Motor neuron (in vitro differentiated cells): ENCODE measurements around the gene BAZ1A. TPM values are rescaled to one million over a fixed set of nuclear protein-coding genes. Genes with fewer than 3 reads are reported as not detected.
"Not testable (repeated sequence)": the region's sequence is repeated elsewhere in the genome, so short reads cannot be mapped to it uniquely, and the experiment has no call there.

ENCODE experiments used
- ATAC-seq, 8 experiments: fragments of 200-7000 bp; cut with Tn5 transposase; replicated peaks in 6 of 8; 2 replicates each; pipeline ENCODE4 v1.8.0; 2021; ENCODE audit warnings: mild to moderate bottlenecking in 8 of 8, moderate library complexity in 8 of 8
- H3K27ac ChIP-seq, 2 donors: fragments of 250-450 bp; sonication (Bioruptor Pico); 2 replicates each; pipeline ENCODE4 v1.9.0; 2021; ENCODE audit warnings: antibody characterized with exemption in 2 of 2, mild to moderate bottlenecking in 2 of 2, moderate library complexity in 1 of 2
- H3K4me1 ChIP-seq, 2 donors: fragments of 250-450 bp; sonication (Bioruptor Pico); replicated peaks in 1 of 2; 2 replicates each; pipeline ENCODE4 v1.6.1; 2021; ENCODE audit warnings: antibody characterized with exemption in 2 of 2, mild to moderate bottlenecking in 2 of 2, moderate library complexity in 1 of 2
- H3K4me3 ChIP-seq, 5 donors: fragments of 250-450 bp; sonication (Bioruptor Pico); 2 replicates each; pipeline ENCODE4 v1.9.0; 2021; ENCODE audit warnings: antibody characterized with exemption in 5 of 5, mild to moderate bottlenecking in 5 of 5, moderate library complexity in 4 of 5
- WGBS, 10 experiments: fragments of 450-650 bp; shearing (Covaris generic); methylation state at CpG; one replicate each; pipeline ENCODE4 v1.0.0; 2022; 5-methylcytosine and 5-hydroxymethylcytosine counted together
- in situ Hi-C, 9 experiments: fragments of 400-800 bp; cut with MboI; loops; one replicate each; pipeline ENCODE4 v1.15.0; 2021; ENCODE audit warnings: low sequenced_read_pairs in 9 of 9, low pct_unique_long_range_greater_than_20kb in 2 of 9; ENCODE audit not compliant: unreplicated experiment in 9 of 9
- total RNA-seq, 8 experiments: library from RNA; unstranded; fragments of 300-600 nt; gene quantifications; 2 replicates each; pipeline versions ENCODE4 v1.2.3 to v1.2.4, GENCODE V29; 2022

The BAZ1A gene
- total RNA-seq, 8 experiments from 2014 or later = 11.7 to 76.6 (median 26.5) TPM

DNA sequence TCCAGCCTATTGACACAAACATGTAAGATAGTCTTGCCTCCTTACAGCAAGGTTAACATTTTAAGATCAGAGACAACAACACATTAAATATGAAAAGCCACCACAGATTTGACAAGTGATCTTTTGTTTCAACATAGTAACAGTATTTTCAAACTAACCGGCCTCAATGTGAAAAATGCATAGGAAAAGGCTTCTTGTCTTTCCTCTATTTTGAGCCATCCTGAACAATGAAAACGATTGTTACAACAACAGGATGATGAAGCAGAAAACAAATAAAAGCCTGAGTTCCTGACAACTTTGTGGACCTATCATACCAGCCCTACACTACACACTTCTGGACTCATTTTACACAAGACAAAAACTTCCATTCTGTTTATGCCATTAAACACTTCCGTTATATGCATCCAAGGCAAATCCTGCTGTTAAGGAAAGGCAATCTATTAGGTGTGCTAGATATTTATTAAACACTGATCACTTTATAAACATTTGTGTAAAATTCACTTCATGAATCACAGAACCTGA lies 37.3 kb downstream of the BAZ1A start:
- in situ Hi-C loops = no loop called here
- no peak for ATAC-seq
- 40 to 100% (median 64%) methylated on average over 1 to 3 of the region's 3 CpGs; no CpG with 5 or more reads in 2 of the 10 experiments for WGBS, 10 experiments
- no peak overlapping the region for H3K4me3 ChIP-seq
- peaks cover 0 to 6% of the 10 kb centered on the region in 2 donors for H3K4me1 ChIP-seq
- no peak overlapping the region for H3K27ac ChIP-seq

DNA sequence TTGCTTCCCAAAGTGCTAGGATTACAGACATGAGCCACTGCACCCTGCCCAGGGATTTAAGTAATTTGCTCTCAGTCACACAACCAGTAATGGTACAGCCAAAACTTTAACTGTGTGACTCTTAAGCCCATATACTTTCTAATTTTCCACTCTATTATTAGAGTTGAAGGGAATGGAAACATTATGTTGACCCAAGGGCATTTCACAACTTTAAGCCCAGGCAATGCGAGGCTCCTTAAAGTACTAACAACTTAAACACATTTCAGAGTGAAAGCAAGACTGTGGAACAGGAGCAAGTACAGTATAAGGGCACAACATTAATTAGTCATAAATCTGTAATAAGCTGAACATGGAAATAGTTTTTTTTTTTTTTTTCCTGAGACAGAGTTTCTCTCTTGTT lies 39.8 kb downstream of the BAZ1A start:
- 100% methylated on average over 1 of the region's 1 CpG; no CpG with 5 or more reads in 6 of the 10 experiments for WGBS, 10 experiments
- in situ Hi-C loops = no loop called here
- H3K27ac ChIP-seq = no peak overlapping the region
- H3K4me3 ChIP-seq = no peak overlapping the region
- peaks cover 0 to 6% of the 10 kb centered on the region in 2 donors for H3K4me1 ChIP-seq
- ATAC-seq = no peak

DNA sequence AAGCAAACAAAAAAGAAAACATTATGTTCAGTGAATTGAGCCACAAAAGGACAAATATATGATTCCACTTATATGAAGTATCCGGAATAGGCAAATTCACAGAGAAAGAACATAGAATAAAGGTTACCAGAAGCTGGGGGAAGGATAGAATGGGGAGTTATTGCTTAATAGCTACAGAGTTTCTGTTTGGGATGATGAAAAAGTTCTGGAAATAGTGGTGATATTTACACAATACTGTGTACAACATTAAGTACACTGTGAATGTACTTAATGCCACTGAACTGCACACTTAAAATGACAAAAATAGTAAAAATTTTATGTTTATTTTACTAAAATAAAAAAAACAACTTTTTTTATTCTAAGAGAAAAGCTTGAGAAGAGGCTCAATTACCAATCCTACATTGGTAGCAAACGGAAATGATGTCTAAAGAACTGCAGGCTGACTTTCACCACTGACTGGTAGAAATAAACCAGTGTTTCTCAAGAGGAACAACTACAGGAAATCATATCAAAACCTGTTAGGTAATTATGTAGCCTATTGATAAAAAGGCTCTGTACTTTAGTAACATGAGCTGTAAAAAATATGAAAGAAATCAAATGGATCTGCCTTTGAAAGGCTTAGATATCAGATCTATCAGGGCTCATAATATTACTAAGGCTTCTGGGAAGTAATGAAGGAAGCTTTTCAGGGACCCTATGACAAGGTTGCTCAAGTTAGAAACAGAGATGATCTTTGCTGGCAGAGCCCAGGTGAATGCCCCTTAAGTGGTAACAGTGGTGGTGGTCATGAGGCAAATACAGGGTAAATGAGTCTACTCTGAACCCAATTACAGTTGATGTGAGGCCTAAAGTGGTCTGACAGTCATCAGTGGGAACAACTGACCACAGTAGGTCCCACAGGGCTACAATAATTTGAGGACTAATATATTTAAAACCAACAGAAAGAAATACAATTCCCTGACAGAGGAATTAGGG lies 41.3 kb downstream of the BAZ1A start:
- in situ Hi-C loops = no loop called here
- Histone ChIP-seq H3K4me3 (no peak overlapping the region), H3K27ac (no peak overlapping the region), H3K4me1 (peaks cover 0 to 6% of the 10 kb centered on the region in 2 donors)
- 75 to 100% (median 90%) methylated on average over 1 to 2 of the region's 2 CpGs; no CpG with 5 or more reads in 1 of the 10 experiments for WGBS, 10 experiments
- ATAC-seq = no peak

DNA sequence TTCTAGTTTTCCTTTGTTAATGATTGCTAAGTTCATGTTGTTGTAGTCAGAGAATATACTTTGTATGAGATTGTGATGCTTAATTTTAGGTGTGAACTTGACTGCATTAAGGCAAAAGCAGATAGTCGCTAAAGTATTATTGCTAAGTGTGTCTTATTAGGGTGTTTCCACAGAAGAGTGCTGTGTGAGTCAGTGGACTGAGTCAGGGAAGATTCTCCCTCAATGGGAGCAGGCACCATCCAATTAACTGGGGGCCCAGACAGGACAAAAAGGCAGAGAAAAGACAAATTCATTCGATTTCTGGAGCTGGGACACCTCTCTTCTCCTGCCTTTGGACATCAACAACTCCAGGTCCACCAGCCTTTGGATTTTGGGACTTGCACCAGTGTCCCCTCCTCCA lies 48.5 kb downstream of the BAZ1A start:
- WGBS, 10 experiments = 33 to 100% (median 100%) methylated on average over 1 to 2 of the region's 2 CpGs; no CpG with 5 or more reads in 1 of the 10 experiments
- ATAC-seq = peak in 2 of 8 experiments; percentile 76 to 78
- Histone ChIP-seq H3K4me1 (no peaks in the 10 kb centered on the region), H3K4me3 (no peak overlapping the region), H3K27ac (no peak overlapping the region)
- in situ Hi-C loops = no loop called here

DNA sequence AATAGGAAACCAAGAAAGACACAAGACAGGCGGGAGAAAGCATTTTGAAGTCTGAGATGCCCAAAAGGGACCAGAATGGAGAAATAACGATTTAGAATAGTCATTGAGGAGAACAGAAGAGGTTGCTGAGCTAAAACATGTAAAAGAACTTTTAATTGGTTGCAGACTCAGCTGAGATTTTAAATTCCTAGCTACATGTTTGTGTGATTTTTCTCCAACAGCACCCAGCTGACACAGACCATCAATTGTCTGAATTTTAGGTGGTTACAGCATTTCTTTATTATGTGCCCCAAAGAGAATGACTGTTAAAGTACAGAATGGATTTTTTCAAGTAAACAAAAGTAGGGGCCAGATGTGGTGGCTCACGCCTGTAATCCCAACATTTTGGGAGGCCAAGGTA lies 50.3 kb downstream of the BAZ1A start:
- in situ Hi-C loops = no loop called here
- H3K4me3 ChIP-seq = no peak overlapping the region
- ATAC-seq = no peak
- no peaks in the 10 kb centered on the region for H3K4me1 ChIP-seq
- no peak overlapping the region for H3K27ac ChIP-seq
- 47 to 100% (median 82%) methylated on average over 2 to 3 of the region's 3 CpGs; no CpG with 5 or more reads in 2 of the 10 experiments for WGBS, 10 experiments

DNA sequence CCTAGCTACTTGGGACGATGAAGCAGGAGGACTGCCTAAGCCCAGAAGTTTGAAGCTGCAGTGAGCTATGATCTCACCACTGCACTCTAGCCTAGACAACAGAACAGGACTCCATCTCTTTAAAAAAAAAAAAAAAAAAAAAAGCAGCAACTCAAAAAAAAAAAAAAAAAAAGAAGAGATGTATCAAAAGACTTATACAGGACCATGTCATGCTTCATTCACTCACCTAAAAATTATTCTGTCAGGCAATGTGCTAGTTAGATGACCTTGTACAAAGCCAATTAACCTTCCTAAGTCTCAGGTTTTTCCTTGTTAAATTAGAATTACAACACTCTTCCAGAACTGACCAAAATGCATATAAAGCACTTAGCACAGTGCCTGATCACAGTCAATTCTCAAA lies 50.9 kb downstream of the BAZ1A start:
- 89 to 100% (median 100%) methylated on average over 1 of the region's 1 CpG for WGBS, 10 experiments
- no peak overlapping the region for H3K27ac ChIP-seq
- in situ Hi-C loops = no loop called here
- H3K4me1 ChIP-seq = no peaks in the 10 kb centered on the region
- no peak overlapping the region for H3K4me3 ChIP-seq
- no peak for ATAC-seq

DNA sequence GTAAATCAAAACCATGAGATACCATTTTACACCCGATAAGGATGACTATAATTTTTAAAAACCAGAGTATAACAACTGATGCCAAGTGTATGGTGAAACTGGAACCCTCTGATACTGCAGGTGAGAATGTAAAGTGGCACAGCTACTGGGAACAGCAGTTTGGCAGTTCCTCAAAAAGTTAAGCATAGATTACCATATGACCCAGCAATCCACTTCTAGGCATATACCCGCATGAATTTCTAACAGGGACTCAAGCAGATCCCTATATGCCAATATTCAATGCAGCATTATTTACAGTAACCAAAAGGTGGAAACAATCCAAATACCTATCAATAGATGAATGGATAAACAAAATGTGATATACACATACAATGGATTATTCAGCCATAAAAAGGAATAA lies 57.4 kb downstream of the BAZ1A start:
- Histone ChIP-seq H3K4me3 (no peak overlapping the region), H3K27ac (no peak overlapping the region), H3K4me1 (no peaks in the 10 kb centered on the region)
- in situ Hi-C loops = no loop called here
- ATAC-seq = peak in 2 of 8 experiments; percentile 63 to 66
- WGBS, 10 experiments = 40 to 100% (median 100%) methylated on average over 1 to 2 of the region's 2 CpGs; no CpG with 5 or more reads in 2 of the 10 experiments

DNA sequence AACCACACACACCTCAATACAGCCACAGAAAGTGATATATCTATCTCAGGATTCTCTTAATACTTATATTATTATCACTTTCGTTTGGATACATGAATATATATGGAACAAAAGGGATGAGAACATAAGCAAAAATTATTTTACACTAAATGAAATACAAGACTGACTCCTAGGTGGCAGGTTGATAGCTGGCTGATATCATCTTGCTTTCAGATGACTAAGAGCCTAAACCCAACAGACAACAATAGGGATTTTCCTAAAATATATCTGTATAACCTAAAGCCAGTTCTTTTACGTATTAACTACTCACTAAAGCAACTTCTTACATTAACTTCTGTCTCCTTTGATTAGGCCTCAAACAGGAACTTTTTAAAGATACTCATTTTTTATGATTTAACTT lies 65.1 kb downstream of the BAZ1A start:
- in situ Hi-C loops = no loop called here
- 17 to 100% (median 67%) methylated on average over 1 to 2 of the region's 2 CpGs; no CpG with 5 or more reads in 1 of the 10 experiments for WGBS, 10 experiments
- ATAC-seq = no peak
- Histone ChIP-seq H3K4me3 (no peak overlapping the region), H3K4me1 (no peaks in the 10 kb centered on the region), H3K27ac (no peak overlapping the region)

DNA sequence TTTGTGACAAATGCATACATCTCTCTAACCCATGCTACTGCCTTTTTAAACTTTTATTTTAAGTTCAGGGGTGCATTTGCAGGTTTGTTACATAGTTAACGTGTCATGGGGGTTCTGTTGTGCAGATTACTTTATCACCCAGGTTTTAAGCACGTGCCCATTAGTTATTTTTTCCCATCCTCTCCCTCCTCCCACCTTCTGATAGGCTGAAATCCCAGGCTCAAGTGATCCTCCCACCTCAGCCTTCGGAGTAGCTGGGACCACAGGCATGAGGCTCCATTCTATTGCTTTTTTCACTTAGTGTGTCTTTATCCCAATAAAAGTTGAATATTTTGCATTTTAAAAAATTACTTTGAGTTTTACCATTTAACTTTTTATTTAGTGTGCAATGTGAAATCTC lies 68.9 kb downstream of the BAZ1A start:
- H3K4me3 ChIP-seq = no peak overlapping the region
- in situ Hi-C loops = no loop called here
- H3K27ac ChIP-seq = no peak overlapping the region
- no peak for ATAC-seq
- 75 to 100% (median 97%) methylated on average over 1 to 3 of the region's 3 CpGs for WGBS, 10 experiments
- no peaks in the 10 kb centered on the region for H3K4me1 ChIP-seq

DNA sequence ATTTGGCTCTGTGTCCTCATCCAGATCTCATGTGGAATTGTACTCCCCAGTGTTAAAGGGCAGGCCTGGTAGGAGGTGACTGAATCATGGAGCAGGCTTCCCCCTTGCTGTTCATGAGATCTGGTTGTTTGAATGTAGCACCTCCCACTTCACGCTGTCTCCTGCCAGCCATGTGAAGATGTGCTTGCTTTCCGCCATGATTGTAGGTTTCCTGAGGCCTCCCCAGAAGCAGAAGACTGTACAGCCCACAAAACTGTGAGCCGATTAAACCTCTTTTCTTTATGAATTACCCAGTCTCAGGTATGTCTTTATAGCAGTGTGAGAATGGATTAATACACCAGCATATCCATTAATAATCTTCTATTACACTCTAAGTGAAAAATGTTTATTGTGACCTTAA lies 70.2 kb downstream of the BAZ1A start:
- no peak for ATAC-seq
- no peak overlapping the region for H3K27ac ChIP-seq
- H3K4me3 ChIP-seq = no peak overlapping the region
- WGBS, 10 experiments = 100% methylated on average over 1 to 2 of the region's 3 CpGs; no CpG with 5 or more reads in 4 of the 10 experiments
- in situ Hi-C loops = no loop called here
- H3K4me1 ChIP-seq = no peaks in the 10 kb centered on the region

DNA sequence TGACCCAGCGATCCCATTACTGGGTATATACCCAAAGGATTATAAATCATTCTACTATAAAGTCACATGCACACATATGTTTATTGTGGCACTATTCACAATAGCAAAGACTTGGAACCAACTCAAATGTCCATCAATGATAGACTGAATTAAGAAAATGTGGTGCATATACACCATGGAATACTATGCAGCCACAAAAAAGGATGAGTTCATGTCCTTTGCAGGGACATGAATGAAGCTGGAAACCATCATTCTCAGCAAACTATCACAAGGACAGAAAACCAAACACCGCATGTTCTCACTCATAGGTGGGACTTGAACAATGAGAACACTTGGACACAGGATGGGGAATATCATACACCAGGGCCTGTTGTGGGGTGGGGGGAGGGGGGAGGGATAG lies 76.3 kb downstream of the BAZ1A start:
- H3K4me3 ChIP-seq, H3K27ac ChIP-seq, H3K4me1 ChIP-seq, ATAC-seq, in situ Hi-C loops: not testable (repeated sequence)
- WGBS, 10 experiments = no CpG with 5 or more reads among the region's 2 CpGs

DNA sequence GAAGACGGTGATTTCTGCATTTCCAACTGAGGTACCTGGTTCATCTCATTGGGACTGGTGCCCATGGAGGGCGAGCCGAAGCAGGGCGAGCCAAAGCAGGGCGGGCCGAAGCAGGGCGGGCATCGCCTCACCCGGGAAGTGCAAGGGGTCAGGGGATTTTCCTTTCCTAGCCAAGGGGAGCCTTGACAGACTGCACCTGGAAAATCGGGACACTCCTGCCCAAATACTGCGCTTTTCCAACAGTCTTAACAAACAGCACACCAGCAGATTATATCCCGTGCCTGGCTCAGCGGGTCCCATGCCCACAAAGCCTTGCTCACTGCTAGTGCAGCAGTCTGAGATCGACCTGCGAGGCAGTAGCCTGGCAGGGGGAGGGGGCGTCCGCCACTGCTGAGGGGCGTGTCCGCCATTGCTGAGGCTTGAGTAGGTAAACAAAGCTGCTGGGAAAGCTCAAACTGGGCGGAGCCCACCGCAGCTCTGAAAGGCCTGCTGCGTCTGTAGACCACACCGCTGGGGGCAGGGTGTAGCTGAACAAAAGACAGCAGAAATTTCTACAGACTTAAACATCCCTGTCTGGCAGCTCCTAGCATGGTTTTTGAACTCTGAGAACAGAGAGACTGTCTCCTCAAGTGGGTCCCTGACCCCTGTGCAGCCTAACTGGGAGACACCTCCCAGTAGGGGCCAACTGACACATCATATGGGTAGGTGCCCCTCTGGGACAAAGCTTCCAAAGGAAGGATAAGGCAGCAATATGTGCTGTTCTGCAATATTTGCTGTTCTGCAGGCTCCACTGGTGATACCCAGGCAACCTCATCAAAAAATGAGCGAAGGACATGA lies 77.2 kb downstream of the BAZ1A start:
- H3K27ac ChIP-seq = no peak overlapping the region
- no peaks in the 10 kb centered on the region for H3K4me1 ChIP-seq
- 80 to 100% (median 92%) methylated on average over 1 to 5 of the region's 24 CpGs; no CpG with 5 or more reads in 4 of the 10 experiments for WGBS, 10 experiments
- in situ Hi-C loops = no loop called here
- H3K4me3 ChIP-seq = no peak overlapping the region
- peak in 4 of 8 experiments; percentile 21 to 67 (median 38) for ATAC-seq

DNA sequence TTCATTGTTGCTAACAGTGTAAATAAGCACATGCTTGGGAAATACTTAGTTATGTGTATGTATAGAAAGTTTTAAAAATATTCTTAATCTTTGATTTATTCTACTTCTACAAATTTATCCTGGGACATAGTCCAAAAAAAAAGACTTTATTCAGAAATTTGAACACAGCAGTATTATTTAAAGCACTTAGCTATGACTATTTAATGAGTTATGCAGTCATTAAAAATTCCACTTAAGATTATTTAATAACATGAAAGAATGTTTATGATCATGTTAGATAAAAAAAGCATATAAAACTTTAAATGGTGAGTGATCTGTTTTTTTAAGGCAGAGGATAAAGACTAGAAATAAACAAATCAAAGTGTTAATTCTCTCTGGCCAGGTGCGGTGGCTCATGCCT lies 78.3 kb downstream of the BAZ1A start:
- Histone ChIP-seq H3K27ac (no peak overlapping the region), H3K4me1 (no peaks in the 10 kb centered on the region), H3K4me3 (no peak overlapping the region)
- ATAC-seq = no peak
- 92 to 100% (median 100%) methylated on average over 1 of the region's 1 CpG; no CpG with 5 or more reads in 7 of the 10 experiments for WGBS, 10 experiments
- in situ Hi-C loops = no loop called here
